GM19463 (cell line): ENCODE measurements around the gene TMLHE.
"Not testable (repeated sequence)": the region's sequence is repeated elsewhere in the genome, so short reads cannot be mapped to it uniquely, and the experiment has no call there.

ENCODE experiments used
- ATAC-seq: cut with Tn5 transposase; IDR thresholded peaks from one replicate; pipeline ENCODE4 v1.9.1; 2021; ENCODE audit warnings: mild to moderate bottlenecking, moderate library complexity; ENCODE audit not compliant: unreplicated experiment

Gene TMLHE, protein sequence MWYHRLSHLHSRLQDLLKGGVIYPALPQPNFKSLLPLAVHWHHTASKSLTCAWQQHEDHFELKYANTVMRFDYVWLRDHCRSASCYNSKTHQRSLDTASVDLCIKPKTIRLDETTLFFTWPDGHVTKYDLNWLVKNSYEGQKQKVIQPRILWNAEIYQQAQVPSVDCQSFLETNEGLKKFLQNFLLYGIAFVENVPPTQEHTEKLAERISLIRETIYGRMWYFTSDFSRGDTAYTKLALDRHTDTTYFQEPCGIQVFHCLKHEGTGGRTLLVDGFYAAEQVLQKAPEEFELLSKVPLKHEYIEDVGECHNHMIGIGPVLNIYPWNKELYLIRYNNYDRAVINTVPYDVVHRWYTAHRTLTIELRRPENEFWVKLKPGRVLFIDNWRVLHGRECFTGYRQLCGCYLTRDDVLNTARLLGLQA

GRCh38 chrX:155612312-155613224, at the start of gene TMLHE, which contains the start of gene SPRY3:
Gene TMLHE (minus strand): TSS chrX:155612952. CDS start chrX:155545276, 67,676 bp downstream.
Gene SPRY3 (plus strand): TSS chrX:155612586.
- ATAC-seq: peak; percentile 92

DNA sequence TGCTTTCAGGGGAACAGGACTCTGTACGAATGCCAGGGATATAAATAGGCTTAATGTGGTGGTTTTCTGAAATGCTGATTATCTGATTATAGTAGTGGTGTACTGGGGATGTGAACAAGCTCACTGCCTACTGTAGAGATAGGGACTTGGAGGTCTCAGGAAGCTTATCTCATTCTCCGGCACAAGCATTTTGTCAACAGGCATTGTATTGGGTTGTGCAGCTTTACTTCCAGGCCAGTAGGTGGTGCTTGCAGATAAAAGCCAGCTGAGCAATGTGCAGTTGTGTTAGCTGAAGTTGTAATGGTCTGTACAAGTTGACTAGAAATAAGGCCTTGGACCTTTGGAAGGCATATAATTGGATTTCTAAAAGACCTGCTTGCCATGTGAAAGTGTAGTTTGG, 49.5 kb upstream of the TMLHE start:
- no peak for ATAC-seq

- no peak for ATAC-seq
Measured at GRCh38 chrX:155645180-155645579, 32.4 kb upstream of the TMLHE start.

- no peak for ATAC-seq
Measured at GRCh38 chrX:155643240-155643639, 30.5 kb upstream of the TMLHE start.

DNA sequence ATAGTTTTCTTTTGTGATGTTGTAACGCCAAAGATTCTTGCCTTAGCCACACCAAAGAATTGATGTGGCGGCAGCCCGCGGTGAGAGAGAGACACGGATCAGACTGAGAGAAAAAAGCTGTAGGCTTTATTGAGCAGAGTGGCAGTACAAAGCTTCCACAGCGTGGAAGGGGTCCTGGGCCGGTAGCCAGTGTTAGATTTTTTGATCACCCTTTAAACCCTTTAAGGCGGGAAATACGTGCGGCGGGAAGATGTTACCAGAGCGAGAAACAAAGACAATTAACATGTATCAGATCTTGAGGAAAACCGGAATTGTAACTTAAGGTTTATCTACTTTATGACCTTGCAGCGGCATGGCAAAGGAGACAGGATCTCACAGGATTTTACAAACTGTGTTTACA, 28.6 kb upstream of the TMLHE start:
- ATAC-seq: not testable (repeated sequence)

DNA sequence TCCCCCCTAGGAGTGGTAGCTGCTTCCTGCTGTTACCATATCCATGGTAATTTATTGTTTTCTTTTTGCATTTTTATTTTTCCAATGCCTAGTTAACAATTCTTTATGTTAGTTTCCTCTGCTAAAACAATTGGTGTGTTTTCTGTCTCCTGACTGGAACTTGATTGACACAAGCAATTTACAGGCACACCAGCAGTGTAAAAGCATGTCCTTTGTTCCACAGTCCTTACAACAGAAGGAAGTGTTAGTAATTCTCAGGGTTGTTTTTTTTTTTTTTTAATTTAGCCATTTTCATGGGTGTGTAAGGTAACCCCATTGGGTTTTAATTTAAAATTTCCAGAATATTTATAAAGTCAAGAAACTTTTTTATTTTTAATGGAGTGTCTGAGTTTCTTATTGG, 25.0 kb upstream of the TMLHE start:
- ATAC-seq: no peak

DNA sequence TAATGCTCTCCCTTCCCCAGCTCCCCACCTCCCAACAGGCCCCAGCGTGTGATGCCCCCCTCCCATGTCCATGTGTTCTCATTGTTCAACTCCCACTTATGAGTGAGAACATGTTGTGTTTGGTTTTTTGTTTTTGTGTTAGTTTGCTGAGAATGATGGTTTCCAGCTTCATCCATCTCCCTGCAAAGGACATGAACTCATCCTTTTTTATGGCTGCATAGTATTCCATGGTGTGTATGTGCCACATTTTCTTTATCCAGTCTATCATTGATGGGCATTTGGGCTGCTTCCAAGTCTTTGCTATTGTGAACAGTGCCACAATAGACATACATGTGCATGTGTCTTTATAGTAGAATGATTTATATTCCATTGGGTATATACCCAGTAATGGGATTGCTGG, 22.3 kb upstream of the TMLHE start:
- ATAC-seq: not testable (repeated sequence)

DNA sequence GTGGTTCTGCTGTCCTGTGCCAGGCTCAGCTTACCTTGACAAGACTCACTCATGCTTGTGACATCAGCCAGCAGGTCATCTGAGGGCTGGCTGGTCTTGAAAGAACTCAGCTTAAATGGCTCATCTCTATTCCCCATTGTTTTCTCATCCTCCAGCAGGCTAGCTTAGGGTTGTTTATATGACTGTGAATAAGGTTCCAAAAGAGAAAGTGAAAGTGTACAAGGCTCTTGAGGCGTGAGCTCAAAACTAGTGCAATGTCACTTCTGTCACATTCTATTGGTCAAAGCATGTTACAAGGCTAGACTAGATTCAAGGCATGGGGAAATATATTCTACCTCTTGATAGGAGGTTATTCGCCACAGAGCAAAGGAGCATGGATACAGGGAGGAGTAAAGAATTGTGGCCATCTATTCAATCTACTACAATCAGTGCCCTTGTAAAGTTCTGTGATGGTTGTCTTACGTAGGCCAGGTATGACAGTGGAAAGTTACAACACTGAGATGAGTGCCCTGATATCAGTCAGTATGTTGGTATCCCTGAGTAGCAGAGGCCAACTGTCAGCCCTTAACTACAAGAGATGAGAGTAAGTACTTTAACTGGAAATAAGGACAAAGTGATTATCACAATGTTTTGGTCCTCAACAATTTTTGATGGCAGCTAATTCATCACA, 19.8 kb upstream of the TMLHE start:
- ATAC-seq: peak; percentile 69

GRCh38 chrX:155620110-155620509, 7.4 kb upstream of the TMLHE start:
- not testable (repeated sequence) for ATAC-seq

GRCh38 chrX:155615938-155616337, 3.2 kb upstream of the TMLHE start:
- no peak for ATAC-seq

DNA sequence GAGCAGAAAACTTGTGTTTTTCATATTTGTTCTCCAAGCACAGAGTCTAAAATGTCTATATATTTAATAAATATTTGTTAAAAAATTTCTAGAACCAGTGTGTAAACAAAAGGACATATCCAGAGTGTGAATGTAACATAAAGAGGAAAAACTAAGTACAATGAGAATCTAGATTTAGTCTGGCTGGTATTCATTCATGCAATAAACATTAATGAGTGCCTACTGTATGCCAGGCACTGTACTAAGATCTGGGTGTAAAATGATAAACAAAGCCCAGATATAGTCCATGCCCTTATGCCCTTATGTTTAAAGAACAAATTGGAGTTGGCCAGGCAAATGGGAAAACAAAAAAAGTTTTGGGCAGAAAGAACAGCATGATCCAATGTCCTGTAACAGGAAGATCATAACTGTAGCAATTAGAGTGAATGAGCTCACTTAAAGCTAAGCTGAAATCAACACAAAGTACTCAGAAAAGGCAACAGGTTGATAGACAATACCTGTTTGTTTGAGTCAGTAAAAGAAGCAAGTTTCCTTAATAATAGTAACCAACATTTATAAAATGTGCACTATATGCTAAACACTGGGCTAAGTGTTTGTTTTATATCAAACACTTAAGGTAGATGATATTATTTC, 1.3 kb upstream of the TMLHE start:
- ATAC-seq: no peak

GRCh38 chrX:155611302-155611701, 1.4 kb downstream of the TMLHE start:
- ATAC-seq: no peak

DNA sequence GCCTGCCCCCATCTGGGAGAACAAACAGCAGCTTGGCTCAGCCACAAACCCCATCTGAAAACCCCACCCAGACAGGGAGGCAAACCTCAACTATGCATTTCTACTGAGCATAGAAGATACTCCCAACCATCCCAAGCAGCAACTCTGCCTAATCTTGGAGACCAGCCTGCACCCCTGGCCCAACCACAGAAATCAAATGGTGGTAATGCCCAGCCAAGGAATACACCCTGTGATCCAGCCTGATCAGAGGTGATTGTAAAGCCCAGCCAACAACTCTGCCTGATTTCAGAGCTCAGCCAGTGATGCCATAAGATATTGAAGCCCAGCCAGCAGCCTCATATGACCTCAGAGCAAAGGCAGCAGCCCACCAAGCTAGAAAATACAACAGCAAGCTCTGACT, 19.8 kb downstream of the TMLHE start:
- no peak for ATAC-seq

GRCh38 chrX:155592331-155592730, 20.4 kb downstream of the TMLHE start:
- no peak for ATAC-seq

GRCh38 chrX:155577682-155578081, 35.1 kb downstream of the TMLHE start:
- ATAC-seq: no peak

GRCh38 chrX:155563099-155563498, 49.7 kb downstream of the TMLHE start:
- no peak for ATAC-seq

- no peak for ATAC-seq
Measured at GRCh38 chrX:155544881-155545280, 67.9 kb downstream of the TMLHE start.

DNA sequence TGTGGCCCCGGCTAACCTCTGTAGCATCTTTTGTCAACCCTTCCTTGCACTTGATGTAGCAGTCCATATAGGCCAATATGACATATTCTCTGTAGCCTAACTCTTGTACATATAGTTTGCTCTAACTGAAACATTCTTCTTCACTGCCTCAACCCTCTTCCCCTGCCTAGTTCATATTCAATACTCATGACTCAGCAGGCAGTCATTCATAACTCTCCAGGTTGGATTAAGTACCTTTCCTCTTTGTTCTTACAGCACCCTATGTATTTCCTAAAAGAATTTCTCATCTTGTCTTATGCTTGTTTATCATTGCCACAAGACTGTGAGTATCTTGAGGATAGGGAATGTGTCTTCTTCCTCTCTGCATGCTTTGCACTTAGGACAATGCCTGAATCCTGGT, 76.9 kb downstream of the TMLHE start:
- no peak for ATAC-seq

DNA sequence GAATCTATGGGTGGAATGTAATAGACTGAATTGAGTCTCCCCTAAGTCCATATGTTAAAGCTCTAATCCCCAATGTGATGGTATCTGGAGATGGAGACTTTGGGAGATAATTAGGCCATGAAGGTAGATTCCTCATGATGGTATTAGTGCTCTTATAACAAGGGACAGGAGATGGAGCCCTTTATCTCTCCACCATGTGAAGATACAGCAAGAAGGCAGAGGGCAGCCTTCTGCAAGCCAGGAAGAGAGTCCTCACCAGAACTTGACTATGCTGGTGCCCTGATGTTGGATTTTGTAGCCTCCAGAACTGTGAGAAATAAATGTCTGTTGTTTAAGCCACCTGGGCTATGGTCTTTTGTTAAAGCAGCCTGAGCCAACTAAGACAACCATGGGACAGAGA, 78.0 kb downstream of the TMLHE start:
- ATAC-seq: no peak

- not testable (repeated sequence) for ATAC-seq
Measured at GRCh38 chrX:155527023-155527422, 85.7 kb downstream of the TMLHE start.

- no peak for ATAC-seq
Measured at GRCh38 chrX:155514225-155514624, 98.5 kb downstream of the TMLHE start.
